ENCODE results near the gene AQP10.
"Not testable (repeated sequence)": the region's sequence is repeated elsewhere in the genome, so short reads cannot be mapped to it uniquely, and the experiment has no call there.

GRCh38 chr1:154373777-154374357 is 53.0 kb downstream of the AQP10 start:
- not testable (repeated sequence) for TF ChIP-seq POLR2A (IDR thresholded peaks at IDR 0.05; ENCODE audit: low read depth, low read length); TAF1 (IDR thresholded peaks at IDR 0.05; ENCODE audit: borderline replicate concordance, low read depth, low read length)
